Measurements from ENCODE around the gene DRC1. TPM values are rescaled to one million over a fixed set of nuclear protein-coding genes. Genes with fewer than 3 reads are reported as not detected.
A peak's percentile ranks its signal among the peaks of the same experiment; 100 is the strongest.
"Not testable (repeated sequence)": the region's sequence is repeated elsewhere in the genome, so short reads cannot be mapped to it uniquely, and the experiment has no call there.

The DRC1 gene
- total RNA-seq, result 0.30 TPM
- long read RNA-seq, partial matches to known transcripts, result 1 of 1 reads
- long read RNA-seq, other reads (novel, unspliced or antisense), result 0 of 1 reads

DNA sequence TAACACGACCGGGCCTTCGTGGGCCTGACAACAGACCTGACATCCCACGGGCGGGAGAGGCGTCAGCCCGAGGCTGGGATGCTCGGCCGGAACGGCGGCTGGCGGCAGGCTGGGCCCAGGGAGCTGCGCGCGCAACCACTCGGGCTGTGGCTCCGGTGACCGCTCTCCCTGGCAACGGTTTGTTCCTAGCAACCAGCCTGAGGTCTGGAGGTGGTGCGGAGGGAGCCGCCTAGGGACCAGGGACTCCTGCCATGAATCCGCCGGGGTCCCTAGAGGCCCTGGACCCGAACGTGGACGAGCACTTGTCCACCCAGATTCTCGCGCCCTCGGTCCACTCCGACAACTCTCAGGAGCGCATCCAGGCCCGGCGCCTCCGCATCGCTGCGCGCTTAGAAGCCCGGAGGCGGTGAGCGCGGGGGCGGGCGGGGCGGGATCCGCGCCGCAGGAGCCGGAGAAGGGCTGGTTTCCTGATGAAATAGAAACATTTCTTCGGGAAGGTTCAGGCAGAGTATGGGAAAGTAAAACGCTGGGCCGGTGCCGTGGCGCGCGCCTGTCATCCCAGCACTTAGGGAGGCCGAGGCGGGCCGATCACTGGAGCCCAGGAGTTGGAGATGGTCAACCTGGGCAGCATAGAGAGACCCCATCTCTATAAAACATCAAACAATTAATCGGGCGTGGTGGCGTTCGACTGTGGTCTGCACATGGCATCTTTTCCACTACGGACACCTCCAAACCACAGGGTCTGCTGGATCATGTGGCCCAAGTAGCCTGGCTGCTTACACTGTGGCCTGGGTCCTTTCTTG, at the start of gene DRC1:
TSS of gene DRC1 (plus strand) at position 182 of the 803 bp plus-strand sequence. CDS start at position 252, 70 bp downstream.
- ATAC-seq (peak; percentile 72), DNase-seq (ENCODE audit: missing footprints) (peak; percentile 68)
- intact Hi-C loops (cut with DNase I), result no loop called here

DNA sequence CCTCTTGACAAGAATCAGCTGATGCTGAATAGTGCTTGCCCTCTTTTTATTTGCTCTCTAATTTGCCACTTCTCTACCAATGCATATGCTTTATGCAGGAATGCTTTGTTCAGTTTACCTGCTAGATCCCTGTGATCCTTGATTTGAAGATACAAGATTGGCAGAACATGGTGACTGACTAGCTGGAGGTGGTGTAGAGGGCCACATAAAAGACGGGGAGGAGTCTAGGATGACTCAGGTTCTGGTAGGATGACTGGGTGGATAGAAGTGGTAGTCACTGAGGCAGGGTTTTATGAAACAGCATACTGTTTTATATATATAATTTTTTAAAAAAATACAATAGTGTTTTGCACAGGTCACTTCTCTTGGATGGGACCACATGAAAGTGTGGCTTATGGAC, 48.8 kb upstream of the DRC1 start:
- DNase-seq (ENCODE audit: missing footprints) (no peak), ATAC-seq (no peak)
- intact Hi-C loops (cut with DNase I), result no loop called here

DNA sequence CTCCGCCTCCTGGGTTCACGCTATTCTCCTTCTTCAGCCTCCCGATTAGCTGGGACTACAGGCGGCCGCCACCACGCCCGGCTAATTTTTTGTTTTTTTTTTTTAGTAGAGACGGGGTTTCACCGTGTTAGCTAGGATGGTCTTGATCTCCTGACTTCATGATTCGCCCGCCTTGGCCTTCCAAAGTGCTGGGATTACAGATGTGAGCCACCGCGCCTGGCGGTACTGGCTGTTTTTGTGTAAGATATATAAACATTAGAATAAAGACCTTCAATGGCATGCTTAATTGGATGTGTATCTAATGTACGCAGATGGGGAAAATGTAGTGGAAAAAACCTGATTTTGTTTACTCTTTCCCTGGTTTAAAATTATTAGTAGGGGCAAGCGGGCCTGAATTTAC, 47.3 kb upstream of the DRC1 start:
- intact Hi-C loops (cut with DNase I); ATAC-seq: not testable (repeated sequence)

DNA sequence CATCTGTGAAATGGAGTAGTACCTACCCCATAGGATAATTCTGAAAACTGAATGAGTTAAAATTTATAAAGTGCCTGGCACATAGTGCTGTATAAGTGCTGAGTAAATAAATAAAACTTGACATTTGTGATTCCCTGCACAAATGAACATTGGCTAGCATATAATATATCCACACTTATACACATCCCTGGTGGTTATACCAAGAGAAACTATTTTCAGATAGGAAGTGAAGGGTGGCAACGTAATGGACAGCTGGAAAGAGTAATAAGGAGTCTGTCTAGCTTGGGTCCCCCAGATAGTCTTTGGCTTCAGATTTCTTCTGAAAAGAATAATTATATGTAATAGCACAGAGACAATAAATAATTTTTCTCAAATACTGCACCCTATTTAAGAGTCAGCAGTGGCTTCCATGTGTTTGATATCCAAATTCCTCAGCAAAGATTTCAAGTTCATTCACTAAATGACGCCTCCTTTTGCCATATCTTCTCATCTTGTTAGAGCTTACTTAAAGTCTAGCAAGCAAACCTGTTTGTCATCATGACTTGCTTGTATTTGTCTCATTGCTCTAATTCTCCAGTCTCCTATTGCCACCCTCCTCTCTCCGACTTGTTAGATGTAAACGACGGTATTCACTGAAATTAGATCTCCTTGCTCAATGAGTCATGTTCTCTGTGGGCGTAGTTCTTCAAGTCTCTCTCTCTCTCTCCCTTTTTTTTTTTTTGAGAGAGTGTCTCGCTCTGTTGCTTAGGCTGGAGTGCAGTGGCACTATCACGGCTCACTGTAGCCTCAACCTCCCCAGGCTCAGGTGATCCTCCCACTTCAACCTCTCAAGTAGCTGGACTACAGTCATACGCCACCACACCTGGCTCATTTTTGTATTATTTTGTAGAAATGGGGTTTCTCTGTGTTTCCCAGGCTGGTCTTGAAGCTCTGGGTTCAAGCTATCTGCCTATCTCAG, 46.4 kb upstream of the DRC1 start:
- ATAC-seq (no peak), DNase-seq (ENCODE audit: missing footprints) (no peak)
- intact Hi-C loops (cut with DNase I), result no loop called here

More for the DNA sequence above, 47.3 kb upstream of the DRC1 start:
- not testable (repeated sequence) for DNase-seq (ENCODE audit: missing footprints)

DNA sequence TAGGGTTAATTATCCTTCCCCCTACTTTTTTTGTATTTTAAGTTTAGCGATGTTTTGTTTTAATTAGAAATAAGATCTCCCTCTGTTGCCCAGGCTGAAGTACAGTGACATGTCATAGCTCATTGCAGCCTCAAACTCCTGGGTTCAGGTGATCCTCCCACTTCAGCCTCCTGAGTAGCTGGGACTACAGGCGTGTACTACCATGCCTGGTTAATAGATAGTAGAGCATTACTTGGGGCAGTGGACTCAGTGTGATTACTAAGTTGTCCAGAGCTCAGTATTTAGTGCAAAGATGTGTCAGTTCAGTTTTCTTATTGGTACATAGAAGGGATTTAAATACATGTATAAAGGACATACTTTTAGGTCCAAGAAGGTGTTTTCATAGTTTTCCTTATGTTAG, 45.6 kb upstream of the DRC1 start:
- ATAC-seq (no peak), DNase-seq (ENCODE audit: missing footprints) (no peak)

DNA sequence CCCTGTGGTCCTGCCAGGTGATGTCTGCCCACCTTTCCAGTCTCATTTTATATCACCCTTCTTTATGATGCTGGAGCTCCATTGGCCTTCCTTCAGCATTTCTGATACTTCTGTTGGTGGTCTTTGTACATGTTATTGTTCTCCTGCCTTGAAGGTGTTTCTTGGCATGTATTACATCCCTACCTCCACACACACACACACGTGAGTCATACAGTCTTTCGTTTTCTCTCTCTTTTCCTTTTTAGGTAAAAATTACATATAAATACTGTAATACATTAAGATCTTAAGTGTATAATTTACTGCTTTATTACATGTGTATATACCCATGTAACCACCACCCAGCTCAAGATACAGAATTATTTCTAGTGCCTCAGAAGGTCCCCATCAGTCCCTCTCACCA, 44.9 kb upstream of the DRC1 start:
- DNase-seq (ENCODE audit: missing footprints) (no peak), ATAC-seq (no peak)
- intact Hi-C loops (cut with DNase I), result no loop called here

More for the DNA sequence above, 45.6 kb upstream of the DRC1 start:
- intact Hi-C loops (cut with DNase I), result no loop called here

DNA sequence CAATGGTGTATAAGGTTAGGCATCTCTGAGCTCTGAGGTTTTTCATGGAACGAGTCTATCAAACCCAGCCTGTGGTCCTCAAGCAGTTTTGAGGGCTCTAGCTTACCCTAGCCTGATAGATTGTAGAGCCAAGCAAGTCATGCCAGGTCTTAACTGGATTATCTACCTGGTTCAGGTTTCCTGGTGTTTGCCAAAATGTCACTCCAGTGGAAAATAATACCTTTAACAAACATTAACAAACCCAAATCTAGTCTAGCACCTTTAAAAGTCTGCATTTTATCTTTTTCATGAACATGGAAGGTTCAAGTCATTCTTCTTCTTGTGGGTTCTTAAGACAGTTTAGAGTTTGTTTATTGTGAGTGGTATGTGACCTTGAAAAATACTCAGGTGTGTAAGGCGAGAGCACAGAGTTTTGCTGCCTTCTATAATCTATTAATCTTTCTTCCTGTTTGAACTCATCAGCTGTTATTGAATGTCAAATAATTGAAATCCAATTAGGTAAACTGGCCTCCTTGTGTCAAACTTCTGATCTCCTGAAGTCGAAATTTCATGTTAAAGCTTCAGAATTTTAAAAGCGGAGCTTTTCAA, 41.7 kb upstream of the DRC1 start:
- ATAC-seq, result no peak
- intact Hi-C loops (cut with DNase I), result no loop called here

DNA sequence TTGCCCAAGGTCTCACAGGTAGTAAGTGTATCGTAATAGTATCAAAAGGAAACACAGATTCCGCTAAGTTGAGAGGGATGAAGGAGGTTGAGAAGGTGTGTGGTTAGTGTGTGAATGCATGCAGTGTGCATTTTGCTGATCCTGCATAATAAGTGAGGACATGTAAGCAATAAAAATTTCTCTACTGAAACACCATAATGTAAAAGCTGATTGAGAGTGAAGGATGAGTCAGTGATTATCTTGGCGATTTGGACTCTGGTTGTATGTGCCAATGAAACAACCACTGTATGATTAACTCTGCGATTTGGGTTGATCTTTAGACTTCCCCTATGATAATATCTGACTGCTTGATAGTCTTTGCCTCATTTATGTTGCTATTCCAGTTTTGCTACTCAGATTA, 38.4 kb upstream of the DRC1 start:
- DNase-seq (ENCODE audit: missing footprints) (no peak), ATAC-seq (no peak)
- intact Hi-C loops (cut with DNase I), result no loop called here

More for the DNA sequence above, 41.7 kb upstream of the DRC1 start:
- no peak for DNase-seq (ENCODE audit: missing footprints)

DNA sequence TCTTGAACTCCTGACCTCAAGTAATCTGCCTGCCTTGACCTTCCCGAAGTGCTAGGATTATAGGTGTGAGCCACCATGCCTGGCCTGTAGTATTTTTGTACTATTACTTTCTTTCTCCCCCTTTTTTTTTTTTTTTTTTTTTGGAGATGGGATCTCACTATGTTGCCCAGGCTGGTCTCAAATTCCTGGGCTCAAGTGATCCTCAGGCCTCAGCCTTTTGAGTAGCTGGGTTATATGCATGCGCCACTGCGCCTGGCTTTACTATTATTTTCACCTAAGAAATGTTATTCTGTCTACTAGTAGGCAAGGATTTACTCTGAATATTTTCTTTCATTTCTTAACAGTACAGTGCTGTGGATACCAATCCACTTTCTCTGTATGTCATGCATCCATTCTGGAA, 37.8 kb upstream of the DRC1 start:
- no peak for DNase-seq (ENCODE audit: missing footprints)
- ATAC-seq, result no peak
- intact Hi-C loops (cut with DNase I), result no loop called here

DNA sequence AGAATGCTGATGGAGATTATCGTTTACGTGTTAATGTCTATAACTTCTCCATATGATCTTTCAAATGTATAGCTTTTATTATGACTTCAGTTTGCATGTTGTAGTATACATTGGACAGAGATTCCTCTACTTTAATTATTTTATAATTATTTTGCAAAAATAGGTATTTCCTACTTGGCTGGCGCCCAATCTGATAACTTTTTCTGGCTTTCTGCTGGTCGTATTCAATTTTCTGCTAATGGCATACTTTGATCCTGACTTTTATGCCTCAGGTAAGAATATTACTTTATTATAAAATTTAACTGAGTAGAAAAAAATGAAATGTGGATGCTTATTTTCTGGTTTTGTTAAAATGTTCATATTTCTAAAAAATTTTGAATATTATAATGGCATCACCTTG, 37.1 kb upstream of the DRC1 start:
- DNase-seq (ENCODE audit: missing footprints) (no peak), ATAC-seq (no peak)
- intact Hi-C loops (cut with DNase I), result no loop called here

DNA sequence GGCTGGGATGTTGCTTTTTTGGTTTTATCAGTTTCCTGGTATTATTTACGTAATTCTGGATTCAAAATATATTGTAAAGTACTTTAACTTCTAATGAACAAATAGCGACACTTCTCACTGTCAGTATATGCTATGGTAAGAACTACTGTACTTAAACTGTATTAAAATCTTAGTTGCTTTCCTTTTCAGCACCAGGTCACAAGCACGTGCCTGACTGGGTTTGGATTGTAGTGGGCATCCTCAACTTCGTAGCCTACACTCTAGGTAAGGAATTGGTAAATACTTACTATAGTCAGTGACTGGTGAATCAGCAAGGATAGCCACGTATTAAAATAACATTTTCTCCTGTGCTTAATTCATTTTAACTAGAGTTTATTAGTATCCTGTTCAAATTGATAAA, 34.8 kb upstream of the DRC1 start:
- intact Hi-C loops (cut with DNase I), result no loop called here
- ATAC-seq (no peak), DNase-seq (ENCODE audit: missing footprints) (no peak)

DNA sequence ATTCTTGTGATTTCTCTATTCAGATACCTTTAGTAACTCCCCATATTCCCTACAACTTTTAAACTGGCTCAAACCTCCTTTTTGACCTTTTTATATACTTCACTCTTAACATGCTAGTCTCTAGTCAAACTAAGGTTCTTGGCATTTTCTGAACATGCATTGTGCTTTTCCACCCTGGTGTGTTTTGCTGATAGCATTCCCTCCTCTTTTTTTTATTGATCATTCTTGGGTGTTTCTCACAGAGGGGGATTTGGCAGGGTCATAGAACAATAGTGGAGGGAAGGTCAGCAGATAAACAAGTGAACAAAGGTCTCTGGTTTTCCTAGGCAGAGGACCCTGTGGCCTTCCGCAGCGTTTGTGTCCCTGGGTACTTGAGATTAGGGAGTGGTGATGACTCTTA, 32.1 kb upstream of the DRC1 start:
- ATAC-seq; intact Hi-C loops (cut with DNase I): not testable (repeated sequence)

DNA sequence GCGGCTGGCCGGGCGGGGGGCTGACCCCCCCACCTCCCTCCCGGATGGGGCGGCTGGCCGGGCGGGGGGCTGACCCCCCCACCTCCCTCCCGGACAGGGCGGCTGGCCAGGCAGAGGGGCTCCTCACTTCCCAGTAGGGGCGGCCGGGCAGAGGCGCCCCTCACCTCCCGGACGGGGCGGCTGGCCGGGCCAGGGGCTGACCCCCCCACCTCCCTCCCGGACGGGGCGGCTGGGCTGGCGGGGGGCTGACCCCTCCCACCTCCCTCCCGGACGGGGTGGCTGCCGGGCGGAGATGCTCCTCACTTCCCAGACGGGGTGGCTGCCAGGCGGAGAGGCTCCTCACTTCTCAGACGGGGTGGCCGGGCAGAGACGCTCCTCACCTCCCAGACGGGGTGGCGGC, 30.8 kb upstream of the DRC1 start:
- intact Hi-C loops (cut with DNase I); DNase-seq (ENCODE audit: missing footprints); ATAC-seq: not testable (repeated sequence)

More for the DNA sequence above, 32.1 kb upstream of the DRC1 start:
- not testable (repeated sequence) for DNase-seq (ENCODE audit: missing footprints)

DNA sequence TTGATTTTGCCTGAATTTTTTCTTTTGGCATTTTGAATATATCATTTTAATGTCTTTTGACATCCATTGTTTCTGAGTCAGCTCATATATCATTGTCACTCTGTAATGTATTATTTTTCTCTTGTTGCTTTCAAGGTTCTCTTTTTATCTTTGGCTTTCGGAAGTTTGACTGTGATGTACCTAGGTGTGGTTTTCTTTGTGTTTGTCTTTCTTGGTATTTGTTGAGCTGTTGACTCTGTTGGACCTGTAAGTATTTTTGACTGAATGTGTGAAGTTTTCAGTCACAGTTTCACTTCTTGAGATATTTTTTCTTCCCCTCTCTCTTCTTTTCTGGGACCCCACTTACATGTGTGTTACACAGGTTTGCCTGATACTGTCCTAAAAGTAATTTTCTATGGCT, 24.9 kb upstream of the DRC1 start:
- ATAC-seq, result no peak
- intact Hi-C loops (cut with DNase I), result no loop called here

DNA sequence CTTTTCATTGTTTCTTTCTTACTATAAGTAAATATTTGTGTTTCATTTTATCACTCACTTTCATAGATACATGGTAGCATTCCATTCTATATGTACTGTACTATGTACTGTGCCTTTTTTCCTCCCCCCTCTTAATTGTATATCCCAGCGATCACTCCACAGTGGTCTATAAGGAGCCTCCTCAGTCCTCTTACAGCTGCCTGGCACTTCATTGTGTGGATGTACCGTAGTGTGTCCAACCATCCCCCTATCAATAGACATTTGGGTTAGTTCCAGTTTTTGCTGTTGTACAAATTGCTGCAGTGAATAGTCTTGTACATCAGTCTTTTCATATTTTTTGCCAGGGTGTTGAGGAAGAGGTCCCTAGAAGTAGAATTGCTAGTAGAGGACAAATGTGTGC, 21.4 kb upstream of the DRC1 start:
- intact Hi-C loops (cut with DNase I), result no loop called here
- ATAC-seq (no peak), DNase-seq (ENCODE audit: missing footprints) (no peak)

More for the DNA sequence above, 24.9 kb upstream of the DRC1 start:
- no peak for DNase-seq (ENCODE audit: missing footprints)

DNA sequence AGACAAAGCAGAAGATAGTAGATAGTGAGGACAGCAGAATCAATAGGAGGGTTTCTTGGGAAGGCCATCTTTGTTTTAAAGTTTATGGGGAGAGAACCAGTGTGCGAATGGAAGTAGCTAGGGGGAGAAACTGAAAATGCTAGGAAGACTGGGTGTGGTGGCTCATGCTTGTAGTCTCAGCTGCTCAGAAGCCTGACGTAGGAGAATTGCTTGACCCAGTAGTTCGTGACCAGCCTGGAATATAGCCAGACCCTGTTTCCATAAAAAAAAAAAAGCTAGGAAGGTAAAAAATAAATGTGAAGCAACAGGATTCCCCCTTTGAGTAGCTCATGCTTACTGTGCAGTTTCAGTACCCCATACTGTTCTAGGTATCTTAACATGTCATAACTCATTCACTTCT, 19.2 kb upstream of the DRC1 start:
- ATAC-seq (no peak), DNase-seq (ENCODE audit: missing footprints) (no peak)
- intact Hi-C loops (cut with DNase I), result no loop called here

DNA sequence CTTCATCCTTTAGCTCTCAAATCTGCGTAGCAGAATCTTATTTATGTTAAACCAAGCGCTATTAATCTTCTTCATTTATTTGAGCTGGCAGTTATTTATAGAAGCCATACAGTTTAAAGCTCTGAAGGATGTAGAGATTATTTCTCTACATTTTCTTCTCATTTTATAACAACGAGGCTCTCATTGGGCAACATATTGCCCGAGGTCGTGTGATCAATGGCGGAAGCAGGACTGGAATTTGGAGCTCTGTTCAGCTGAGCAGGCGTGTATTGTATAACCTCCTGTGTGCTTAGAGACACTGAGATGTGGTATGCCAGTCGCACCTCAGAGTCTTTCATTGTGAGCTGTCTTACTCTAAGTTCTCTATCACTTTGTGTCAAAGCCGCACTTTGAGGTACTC, 17.5 kb upstream of the DRC1 start:
- no peak for DNase-seq (ENCODE audit: missing footprints)
- ATAC-seq, result no peak
- intact Hi-C loops (cut with DNase I), result no loop called here

DNA sequence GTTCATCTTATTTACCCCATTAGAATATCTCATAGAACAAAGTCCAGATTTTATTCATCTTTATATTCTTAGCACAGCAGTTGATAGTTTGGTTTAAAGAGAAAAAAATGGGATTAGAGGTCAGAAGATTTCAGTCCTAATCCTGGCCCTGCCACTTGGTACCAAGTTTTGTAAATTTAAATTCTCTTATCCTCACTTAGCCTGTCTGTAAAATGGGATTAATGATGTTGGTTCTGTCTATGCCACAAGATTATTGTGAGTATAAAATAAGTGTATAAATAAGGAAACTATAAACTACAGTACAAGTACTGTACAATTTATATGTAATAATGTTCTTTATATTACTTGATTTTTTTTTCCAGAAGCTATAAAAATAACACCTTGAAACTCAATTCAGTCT, 17.1 kb upstream of the DRC1 start:
- intact Hi-C loops (cut with DNase I), result no loop called here
- DNase-seq (ENCODE audit: missing footprints), result no peak
- no peak for ATAC-seq

DNA sequence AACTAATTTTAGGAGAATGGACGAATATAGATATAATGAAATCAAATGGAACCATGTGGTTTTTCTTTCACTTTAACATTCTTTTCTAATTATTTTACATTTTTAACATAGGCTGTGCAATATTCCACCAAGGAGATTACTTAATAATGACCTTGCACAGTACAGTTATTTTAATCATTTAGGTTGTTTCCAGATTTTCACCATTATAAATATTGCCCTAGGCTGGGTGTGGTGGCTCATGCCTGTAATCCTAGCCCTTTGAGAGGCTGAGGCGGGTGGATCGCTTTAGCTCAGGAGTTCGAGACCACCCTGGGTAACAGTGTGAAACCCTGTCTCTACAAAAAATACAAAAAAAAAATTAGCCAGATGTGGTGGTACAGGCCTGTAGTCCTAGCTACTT, 14.5 kb upstream of the DRC1 start:
- intact Hi-C loops (cut with DNase I), result no loop called here
- no peak for ATAC-seq
- no peak for DNase-seq (ENCODE audit: missing footprints)

Data from Right ventricle myocardium inferior (tissue), 1 donor.